KOPT-K1 (cell line): ENCODE data around the gene SDC1.
"Not testable (repeated sequence)": the region's sequence is repeated elsewhere in the genome, so short reads cannot be mapped to it uniquely, and the experiment has no call there.

Experiments used
- H3K27ac ChIP-seq: fragments of 200-600 bp; sonication (generic); 2 replicates; pipeline ENCODE4 v1.5.1; 2016; ENCODE audit warnings: antibody characterized with exemption, mild to moderate bottlenecking, low read depth, low read length; ENCODE audit not compliant: poor library complexity, severe bottlenecking
- H3K36me3 ChIP-seq: fragments of 200-600 bp; sonication (generic); 2 replicates; pipeline ENCODE4 v1.5.1; 2017; ENCODE audit warnings: antibody characterized with exemption, mild to moderate bottlenecking, low read length, moderate library complexity; ENCODE audit not compliant: insufficient read depth
- H3K9me3 ChIP-seq: fragments of 200-600 bp; sonication (generic); 2 replicates; pipeline ENCODE4 v1.5.1; 2017; ENCODE audit warnings: antibody characterized with exemption, low read length, mild to moderate bottlenecking; ENCODE audit not compliant: insufficient read depth, poor library complexity, severe bottlenecking

The SDC1 gene

DNA sequence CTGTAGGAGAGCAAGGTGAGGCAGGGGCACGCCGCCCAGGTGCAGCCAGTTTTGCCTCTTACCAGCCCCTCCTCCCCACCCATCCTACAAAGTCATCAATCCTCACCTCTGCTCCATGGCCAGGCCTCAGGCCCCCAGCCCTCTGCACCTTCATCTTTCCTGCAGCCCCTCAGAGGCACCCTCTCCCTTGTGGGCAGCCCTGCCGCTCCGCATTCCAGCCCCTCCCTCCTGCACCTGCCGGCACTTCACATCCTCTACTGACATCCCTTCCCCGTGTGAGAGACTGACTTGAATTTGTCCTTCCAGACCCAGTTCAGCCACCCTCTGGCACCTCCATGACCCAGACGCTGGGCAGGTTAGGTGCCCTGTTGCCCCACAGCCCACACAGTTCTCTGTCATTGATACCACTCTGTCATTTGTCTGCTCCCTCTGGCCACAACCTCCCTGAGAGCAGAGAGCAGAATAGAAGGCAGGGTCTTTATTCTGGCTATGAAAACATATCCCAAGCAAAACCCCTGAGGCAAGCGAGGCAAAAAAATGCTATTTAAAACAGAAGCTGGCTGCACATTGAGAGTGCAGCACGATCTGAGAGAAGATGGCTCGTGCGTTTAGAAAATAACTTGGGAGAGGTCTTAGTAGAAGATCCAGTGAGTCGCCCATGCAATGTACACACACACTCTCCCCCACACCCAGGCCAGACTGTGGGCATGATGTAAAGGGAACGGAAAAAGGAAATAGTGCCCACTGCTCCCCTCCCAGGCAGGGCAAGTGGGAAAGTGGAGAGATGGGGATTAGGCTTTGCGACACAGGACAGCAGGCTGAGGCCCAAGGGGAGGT, 25.9 kb downstream of the SDC1 start:
- no peaks in the 10 kb centered on the region for H3K9me3 ChIP-seq
- H3K27ac ChIP-seq: no peak overlapping the region
- H3K36me3 ChIP-seq: no peaks in the 10 kb centered on the region

DNA sequence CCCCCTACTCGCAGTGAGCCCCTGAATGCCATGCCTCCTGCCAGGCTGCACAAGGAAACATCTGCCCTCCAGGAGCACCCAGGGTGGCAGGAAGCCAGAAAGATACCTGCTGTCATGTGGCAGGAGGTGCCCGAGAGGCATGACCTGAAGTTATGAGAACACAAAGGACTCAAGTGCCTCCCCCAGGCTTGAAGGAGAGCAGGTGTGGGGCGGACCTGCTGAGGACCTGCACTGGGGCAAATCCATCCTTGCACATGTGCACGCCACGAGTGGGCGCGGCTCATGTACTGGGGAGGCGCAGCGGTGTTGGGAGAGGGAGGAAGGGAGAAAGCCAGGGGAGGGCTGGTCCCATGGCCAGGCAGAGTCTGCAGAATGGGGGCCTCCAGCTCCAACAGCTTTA, 26.9 kb downstream of the SDC1 start:
- Histone ChIP-seq H3K27ac (no peak overlapping the region), H3K36me3 (no peaks in the 10 kb centered on the region), H3K9me3 (no peaks in the 10 kb centered on the region)

DNA sequence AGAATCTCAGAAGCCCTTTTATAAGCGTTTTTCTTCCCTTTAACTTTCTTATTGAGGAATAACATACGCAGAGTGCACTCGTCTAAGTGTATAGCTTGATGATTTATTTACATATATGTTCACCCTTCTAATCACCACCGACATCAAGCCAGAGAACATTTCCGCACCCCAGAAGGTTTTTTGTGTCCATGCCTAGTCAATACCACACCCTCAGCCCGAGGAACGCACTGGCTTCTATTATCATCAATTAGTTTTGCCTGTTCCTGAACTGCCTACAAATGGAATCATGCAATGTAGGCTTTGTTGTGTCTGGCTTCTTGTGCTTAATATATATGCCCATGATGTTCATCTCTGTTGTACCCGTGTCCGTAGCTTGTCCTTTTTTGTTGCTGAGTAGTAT, 27.7 kb downstream of the SDC1 start:
- Histone ChIP-seq H3K36me3 (no peaks in the 10 kb centered on the region), H3K9me3 (no peaks in the 10 kb centered on the region), H3K27ac (no peak overlapping the region)

DNA sequence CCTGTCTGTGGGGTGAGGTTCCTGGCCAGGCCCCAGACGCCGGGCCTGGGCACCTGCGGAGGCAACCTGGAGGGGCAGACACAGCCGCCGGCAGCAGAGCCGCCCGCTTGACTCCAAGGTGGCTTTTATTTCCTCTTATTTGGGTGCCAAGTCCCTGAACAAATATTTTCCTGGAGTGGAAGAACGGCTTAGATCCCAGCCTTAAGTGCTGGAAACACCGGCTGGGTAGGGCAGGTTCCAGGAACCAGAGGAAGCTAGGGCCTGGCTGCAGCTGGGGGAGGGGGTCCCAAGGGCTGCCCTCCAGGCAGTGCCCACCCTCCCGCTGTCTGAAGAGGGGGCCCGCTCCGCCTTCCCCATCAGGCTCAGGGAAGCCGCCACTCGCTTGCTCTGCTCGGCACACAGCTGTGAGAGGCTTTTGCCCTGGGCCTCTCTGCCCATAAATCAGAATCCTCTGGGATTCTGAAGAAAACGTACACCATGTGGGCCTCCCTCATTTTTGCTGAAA, 28.2 kb downstream of the SDC1 start:
- H3K36me3 ChIP-seq: no peaks in the 10 kb centered on the region
- no peaks in the 10 kb centered on the region for H3K9me3 ChIP-seq
- no peak overlapping the region for H3K27ac ChIP-seq

DNA sequence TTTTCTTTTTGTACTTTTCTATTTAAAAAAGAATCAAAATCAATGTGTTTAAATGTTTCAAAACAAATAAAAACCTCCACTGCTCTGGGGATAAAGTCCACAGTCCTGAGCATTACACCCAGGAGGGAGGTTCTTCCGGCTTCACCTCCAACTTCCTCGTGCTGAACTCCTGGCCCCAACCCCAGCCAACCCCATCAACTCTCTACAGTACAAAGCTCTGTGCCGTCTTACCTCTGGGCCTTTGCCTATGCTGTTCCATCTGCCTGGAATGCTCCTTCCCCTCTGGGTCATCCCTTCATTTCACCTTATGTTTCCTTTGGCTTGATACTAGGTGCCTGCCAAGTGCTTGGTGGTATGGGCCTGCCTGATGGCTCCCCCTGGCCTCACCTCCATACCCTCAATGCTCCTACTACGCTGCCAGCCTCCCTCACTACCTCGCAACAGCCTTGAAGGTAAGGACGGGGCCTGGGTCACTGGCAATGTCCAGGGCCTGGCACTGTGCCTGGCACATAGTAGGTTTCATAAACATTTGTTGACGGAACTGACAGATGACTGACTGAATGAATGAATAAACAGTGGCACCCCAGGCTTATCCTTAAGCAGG, 28.8 kb downstream of the SDC1 start:
- no peaks in the 10 kb centered on the region for H3K36me3 ChIP-seq
- no peak overlapping the region for H3K27ac ChIP-seq
- H3K9me3 ChIP-seq: no peaks in the 10 kb centered on the region

DNA sequence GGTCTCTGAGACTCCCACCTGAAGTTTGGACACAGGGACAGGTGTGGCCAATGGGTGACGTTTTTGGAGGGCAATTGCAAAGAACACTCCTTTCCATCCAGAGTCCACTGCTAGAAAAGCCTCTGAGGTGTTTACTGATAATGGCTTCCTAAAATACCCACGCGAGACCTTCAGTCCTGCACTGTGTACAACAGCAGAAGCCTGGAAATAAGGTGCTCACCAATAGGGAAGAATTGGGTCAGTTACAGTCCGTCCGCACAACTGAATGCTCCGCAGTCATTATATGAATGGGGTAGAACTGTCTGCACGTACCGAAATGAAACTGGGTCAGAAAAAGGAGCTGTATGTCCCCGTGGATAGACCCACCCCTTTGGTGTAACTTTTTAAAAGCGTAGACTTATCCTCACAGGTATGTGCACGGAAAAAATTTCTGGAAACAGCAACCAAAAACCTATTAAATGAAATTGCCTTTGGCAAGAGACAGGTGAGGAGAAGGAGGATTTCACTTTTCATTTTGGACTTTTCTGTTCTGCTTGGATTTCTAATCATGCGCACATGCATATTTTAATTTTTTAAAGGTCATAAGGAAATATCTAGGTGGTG, 29.4 kb downstream of the SDC1 start:
- H3K9me3 ChIP-seq: no peaks in the 10 kb centered on the region
- no peak overlapping the region for H3K27ac ChIP-seq
- H3K36me3 ChIP-seq: no peaks in the 10 kb centered on the region

DNA sequence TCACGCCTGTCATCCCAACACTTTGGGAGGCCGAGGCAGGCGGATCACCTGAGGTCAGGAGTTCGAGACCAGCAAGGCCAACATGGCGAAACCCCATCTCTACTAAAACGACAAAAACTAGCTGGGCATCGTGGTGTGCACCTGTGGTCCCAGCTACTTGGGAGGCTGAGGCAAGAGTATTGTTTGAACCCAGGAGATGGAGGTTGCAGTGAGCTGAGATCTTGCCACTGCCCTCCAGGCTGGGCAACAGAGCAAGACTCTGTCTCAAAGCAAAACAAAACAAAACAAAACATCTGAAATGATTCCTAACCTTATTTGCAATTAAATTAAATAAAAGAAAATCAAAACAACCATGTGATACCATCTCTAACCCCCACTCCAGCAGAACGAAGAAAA, 29.9 kb downstream of the SDC1 start:
- not testable (repeated sequence) for H3K36me3 ChIP-seq, H3K9me3 ChIP-seq, H3K27ac ChIP-seq

DNA sequence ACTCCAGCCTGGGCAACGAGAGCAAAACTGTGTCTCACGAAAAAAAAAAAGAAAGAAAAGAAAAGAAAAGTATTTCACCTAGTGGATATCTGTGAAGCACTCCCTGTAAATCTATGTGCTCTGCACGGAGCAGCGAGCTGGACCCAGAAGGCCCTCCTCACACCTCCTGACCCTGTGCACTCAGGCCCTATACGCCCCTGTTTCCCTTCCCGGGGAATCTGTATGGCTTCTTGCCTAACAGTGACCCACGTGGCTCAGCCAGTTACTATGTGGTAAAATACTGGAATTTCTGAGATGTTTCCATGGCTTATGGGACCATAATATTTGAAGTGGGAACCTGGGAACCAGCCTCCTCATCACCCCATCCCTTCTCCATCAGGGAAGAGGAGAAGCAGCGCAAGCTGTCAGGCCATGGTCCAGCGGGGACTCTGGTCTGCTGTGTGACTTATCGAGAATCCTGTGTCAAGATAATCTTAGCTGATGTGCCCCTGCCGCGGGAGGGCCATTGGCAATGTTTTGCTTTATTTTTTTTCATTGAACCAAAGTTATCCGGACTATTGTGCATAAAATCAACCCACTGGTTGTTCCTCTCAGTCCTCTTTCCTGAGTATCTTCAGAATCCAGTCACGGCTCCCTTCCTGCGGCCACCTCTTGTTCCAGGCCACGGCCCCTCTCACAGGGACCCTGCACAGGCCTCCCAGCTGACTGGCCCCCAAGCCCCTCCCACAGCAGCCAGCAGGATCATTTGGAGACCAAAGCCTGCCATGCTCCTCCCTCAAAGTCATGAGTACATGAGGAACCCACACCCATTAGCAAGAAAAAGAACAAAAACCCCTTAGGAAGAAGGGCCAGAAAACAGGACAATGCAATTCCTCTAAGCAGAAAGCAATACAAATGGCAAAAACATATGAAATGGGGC, 30.6 kb downstream of the SDC1 start:
- Histone ChIP-seq H3K27ac (no peak overlapping the region), H3K36me3 (no peaks in the 10 kb centered on the region), H3K9me3 (no peaks in the 10 kb centered on the region)

DNA sequence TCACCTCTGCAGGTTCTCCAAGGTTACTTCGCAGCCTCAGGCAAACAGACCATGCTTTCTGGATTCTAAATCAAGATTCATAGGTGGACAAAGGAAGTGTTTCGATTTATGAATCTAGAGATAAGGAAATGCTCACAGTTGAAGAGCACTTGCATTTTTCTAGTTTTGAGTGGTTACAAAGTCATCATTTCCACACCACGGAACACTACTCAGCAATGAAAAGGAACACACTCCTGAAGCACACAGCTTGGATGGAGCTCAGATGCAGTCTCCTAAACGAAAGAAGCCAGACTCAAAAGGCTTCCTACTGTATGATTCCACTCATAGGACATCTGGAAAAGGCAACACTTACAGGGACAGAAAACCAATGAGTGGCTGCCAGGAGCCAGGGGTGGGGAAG, 31.7 kb downstream of the SDC1 start:
- no peaks in the 10 kb centered on the region for H3K9me3 ChIP-seq
- no peak overlapping the region for H3K27ac ChIP-seq
- no peaks in the 10 kb centered on the region for H3K36me3 ChIP-seq

DNA sequence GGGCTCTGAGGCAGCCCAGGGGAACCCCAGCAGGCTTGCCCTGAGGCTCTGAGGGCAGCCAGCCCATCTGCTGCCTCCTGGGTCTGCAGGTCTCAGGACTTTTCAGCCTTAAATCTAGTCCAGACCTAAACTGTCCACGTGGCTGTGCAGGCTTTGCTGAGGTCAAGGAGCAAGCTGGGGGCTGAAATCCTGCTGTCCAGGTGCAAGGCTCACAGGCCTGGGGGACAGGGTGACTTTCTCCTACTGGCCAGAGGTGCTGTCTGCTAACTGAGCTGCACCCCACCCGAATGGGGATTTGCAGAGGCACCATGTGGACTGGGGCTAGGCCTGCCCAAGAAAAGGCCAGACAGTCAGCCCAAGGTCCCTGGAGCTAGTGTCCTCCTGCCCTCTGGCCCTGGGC, 32.1 kb downstream of the SDC1 start:
- Histone ChIP-seq H3K27ac (no peak overlapping the region), H3K36me3 (no peaks in the 10 kb centered on the region), H3K9me3 (no peaks in the 10 kb centered on the region)

DNA sequence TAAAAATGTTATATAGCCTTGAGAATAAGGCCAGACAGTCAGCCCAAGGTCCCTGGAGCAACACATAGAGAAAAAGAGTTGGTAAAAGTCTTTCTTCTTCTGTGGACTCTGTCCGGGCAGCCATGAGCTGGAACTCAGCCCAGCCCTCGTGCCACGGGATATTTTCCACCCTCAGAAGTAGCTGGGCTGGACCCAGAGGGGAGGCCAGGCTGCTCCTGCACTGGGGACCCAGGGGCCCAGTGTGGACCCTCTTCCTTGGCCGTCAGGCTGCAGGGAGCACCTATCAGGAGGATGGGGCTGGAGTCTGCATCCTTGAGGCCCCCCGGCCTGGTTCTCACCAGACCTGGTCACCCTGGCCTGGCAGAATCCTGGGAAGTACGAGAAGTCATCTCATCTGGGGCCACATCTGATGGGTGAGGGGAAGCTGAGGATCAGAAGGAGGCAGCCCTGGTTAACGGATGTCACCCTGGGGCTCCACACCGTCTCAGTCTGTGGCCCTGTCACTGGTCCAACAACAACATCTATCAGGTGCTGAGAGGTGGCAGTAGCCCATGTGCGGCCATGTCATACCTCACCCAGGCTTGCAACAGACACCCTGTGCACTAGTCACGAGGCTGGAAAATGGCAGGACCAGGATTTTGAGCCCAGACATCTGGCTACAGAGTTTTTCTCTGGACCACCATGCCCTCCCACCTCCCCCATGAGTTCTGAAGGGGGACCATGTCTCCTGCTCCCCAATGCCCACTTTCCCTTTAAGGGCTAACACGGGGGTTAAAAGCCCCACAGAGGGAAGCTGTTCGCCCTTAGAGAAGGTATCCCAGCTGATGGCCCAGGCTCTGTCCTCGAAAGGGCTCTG, 33.0 kb downstream of the SDC1 start:
- Histone ChIP-seq H3K27ac (no peak overlapping the region), H3K36me3 (no peaks in the 10 kb centered on the region), H3K9me3 (no peaks in the 10 kb centered on the region)

DNA sequence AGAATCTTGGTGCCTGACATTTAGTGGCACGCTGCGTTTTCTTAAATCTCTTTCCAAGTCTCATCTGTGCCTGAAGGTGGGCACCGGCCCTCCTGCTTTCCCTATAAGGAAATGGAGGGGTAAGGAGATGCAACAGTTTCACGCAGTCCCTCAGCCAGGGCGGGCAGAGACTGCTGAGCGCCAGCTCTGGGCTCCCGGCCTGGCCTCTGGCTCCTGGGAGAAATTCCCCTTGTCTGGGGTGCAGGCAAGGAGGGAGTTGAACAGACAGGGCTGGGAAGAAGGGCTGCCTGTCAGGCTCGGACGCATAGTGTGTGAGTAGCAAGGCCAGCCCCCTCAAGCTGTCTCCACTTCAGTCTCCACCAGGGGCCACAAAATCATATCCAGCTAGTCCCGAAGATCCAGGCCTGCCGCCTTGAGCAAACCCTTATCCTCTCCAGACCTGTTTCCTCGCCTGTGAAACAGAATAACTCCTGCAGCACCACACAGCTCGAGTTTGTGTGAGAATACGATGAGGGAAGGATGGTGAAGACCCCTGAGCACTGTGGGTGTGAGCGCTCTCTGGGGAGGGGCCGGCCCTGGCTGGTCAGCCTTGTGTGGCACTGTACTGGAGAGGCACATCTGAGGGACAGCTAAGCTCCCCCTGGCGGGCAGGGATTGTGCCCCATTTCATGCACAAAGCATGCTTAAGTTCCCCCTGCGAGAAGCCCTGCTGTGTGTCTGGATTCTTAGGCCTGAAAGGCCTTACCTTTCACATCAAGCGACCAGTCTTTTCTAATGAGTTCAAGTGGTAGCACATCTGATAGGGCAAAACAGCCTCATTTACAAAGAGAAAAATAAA, 33.8 kb downstream of the SDC1 start:
- Histone ChIP-seq H3K9me3 (no peaks in the 10 kb centered on the region), H3K27ac (no peak overlapping the region), H3K36me3 (no peaks in the 10 kb centered on the region)

DNA sequence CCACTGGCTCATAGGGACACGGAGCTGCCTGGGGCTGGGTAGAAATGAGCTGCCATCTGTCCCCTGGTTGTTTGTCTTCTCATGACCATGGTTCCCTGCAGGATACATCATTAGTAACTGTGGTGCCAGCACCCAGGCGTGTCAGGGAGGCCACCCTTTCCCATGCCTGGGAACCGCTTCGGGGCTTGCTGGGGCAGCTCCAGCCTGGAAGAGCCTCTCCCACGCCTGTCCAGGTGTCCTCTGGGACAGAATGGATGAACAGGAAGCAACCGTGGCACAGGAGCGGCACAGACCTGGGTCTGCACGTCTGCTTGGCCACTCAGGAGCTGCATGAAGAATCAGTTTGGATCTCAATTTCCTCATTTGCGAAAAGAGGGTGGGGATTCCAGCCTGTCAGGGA, 34.8 kb downstream of the SDC1 start:
- Histone ChIP-seq H3K36me3 (no peaks in the 10 kb centered on the region), H3K9me3 (no peaks in the 10 kb centered on the region), H3K27ac (no peak overlapping the region)
